ENCODE measurements around the gene LRFN4. TPM values are rescaled to one million over a fixed set of nuclear protein-coding genes. Genes with fewer than 3 reads are reported as not detected.
A peak's percentile ranks its signal among the peaks of the same experiment; 100 is the strongest.

The LRFN4 gene
- total RNA-seq, 1 experiment from 2014 or later: 77.1 TPM

- DNase-seq (ENCODE audit: low read depth): no peak
Measured at GRCh38 chr11:66870616-66871520, 14.0 kb downstream of the LRFN4 start.

- DNase-seq (ENCODE audit: low read depth): no peak
Measured at GRCh38 chr11:66871521-66871901, 14.6 kb downstream of the LRFN4 start.

- no peak for DNase-seq (ENCODE audit: low read depth)
Measured at GRCh38 chr11:66874232-66874631, 17.4 kb downstream of the LRFN4 start.

GRCh38 chr11:66875378-66875777, 18.5 kb downstream of the LRFN4 start:
- DNase-seq (ENCODE audit: low read depth): no peak

- no peak for DNase-seq (ENCODE audit: low read depth)
Measured at GRCh38 chr11:66877588-66878385, 20.9 kb downstream of the LRFN4 start.

- DNase-seq (ENCODE audit: low read depth): no peak
Measured at GRCh38 chr11:66878474-66878873, 21.6 kb downstream of the LRFN4 start.

- DNase-seq (ENCODE audit: low read depth): no peak
Measured at GRCh38 chr11:66879000-66879399, 22.1 kb downstream of the LRFN4 start.

GRCh38 chr11:66879583-66879982, 22.7 kb downstream of the LRFN4 start:
- no peak for DNase-seq (ENCODE audit: low read depth)

- DNase-seq (ENCODE audit: low read depth): no peak
Measured at GRCh38 chr11:66879999-66880398, 23.1 kb downstream of the LRFN4 start.

- DNase-seq (ENCODE audit: low read depth): peak; percentile 71
Measured at GRCh38 chr11:66880496-66881450, 23.9 kb downstream of the LRFN4 start.

- no peak for DNase-seq (ENCODE audit: low read depth)
Measured at GRCh38 chr11:66881451-66881835, 24.6 kb downstream of the LRFN4 start.

- no peak for DNase-seq (ENCODE audit: low read depth)
Measured at GRCh38 chr11:66881927-66882452, 25.1 kb downstream of the LRFN4 start.

- no peak for DNase-seq (ENCODE audit: low read depth)
Measured at GRCh38 chr11:66882561-66883015, 25.7 kb downstream of the LRFN4 start.

GRCh38 chr11:66883016-66883965, 26.4 kb downstream of the LRFN4 start:
- DNase-seq (ENCODE audit: low read depth): peak; percentile 79

GRCh38 chr11:66884443-66884842, 27.6 kb downstream of the LRFN4 start:
- no peak for DNase-seq (ENCODE audit: low read depth)

- DNase-seq (ENCODE audit: low read depth): no peak
Measured at GRCh38 chr11:66885469-66885868, 28.6 kb downstream of the LRFN4 start.

- no peak for DNase-seq (ENCODE audit: low read depth)
Measured at GRCh38 chr11:66885950-66886440, 29.1 kb downstream of the LRFN4 start.

- peak; percentile 85 for DNase-seq (ENCODE audit: low read depth)
Measured at GRCh38 chr11:66886671-66887221, 29.9 kb downstream of the LRFN4 start.

- no peak for DNase-seq (ENCODE audit: low read depth)
Measured at GRCh38 chr11:66887526-66887925, 30.7 kb downstream of the LRFN4 start.
